Left lung (tissue), 10 donors: Measurements from ENCODE around the gene CELF4. TPM values are rescaled to one million over a fixed set of nuclear protein-coding genes. Genes with fewer than 3 reads are reported as not detected.

Experiments used
- ATAC-seq: fragments of 200-7000 bp; cut with Tn5 transposase; one replicate; pipeline ENCODE4 v1.9.1; 2020; ENCODE audit warnings: moderate library complexity
- DNase-seq, 4 donors: peaks; one replicate each; pipeline ENCODE4 v3.0.0-alpha.2; 2013 to 2020
- H3K27ac ChIP-seq, 2 donors: fragments of 200-600 bp; sonication (generic) in 1 of 2; one replicate each; pipeline versions ENCODE4 v1.5.0 to v1.8.0; 2020 to 2021
- H3K27me3 ChIP-seq, 2 donors: fragments of 200-600 bp; sonication (generic) in 1 of 2; one replicate each; pipeline versions ENCODE4 v1.5.0 to v1.8.0; 2020 to 2021
- H3K36me3 ChIP-seq, 2 donors: fragments of 200-600 bp; sonication (generic) in 1 of 2; one replicate each; pipeline versions ENCODE4 v1.5.0 to v1.8.0; 2020 to 2021
- H3K4me1 ChIP-seq, 2 donors: fragments of 200-600 bp; one replicate each; pipeline ENCODE4 v1.8.0; 2021
- H3K4me3 ChIP-seq, 2 donors: fragments of 200-600 bp; sonication (generic) in 1 of 2; one replicate each; pipeline versions ENCODE4 v1.5.0 to v1.8.0; 2020 to 2021; ENCODE audit warnings: mild to moderate bottlenecking in 1 of 2
- H3K9me3 ChIP-seq, 2 donors: fragments of 200-600 bp; sonication (generic) in 1 of 2; one replicate each; pipeline versions ENCODE4 v1.5.0 to v1.8.0; 2020 to 2021
- CTCF ChIP-seq, 2 donors: fragments of 200-600 bp; sonication (generic) in 1 of 2; IDR thresholded peaks; one replicate each; pipeline versions ENCODE4 v1.5.0 to v1.8.0; 2021; ENCODE audit warnings: antibody characterized with exemption in 2 of 2
- intact Hi-C, 2 donors: fragments of 100-400 bp; cut with DNase I; formaldehyde crosslinking; loops; one replicate each; pipeline versions ENCODE4 v1.11.2 to v1.14.2; 2022
- polyA plus RNA-seq, 6 donors: library from polyadenylated mRNA; unstranded; fragments of 120-200 nt; gene quantifications; one replicate each; pipeline ENCODE4 v1.2.1, GENCODE V29; 2013; ENCODE audit not compliant: insufficient read length in 6 of 6
- total RNA-seq, 2 donors: library from RNA; stranded (reverse); fragmentation: NEBNext Ultra II Directional; extraction: Animal tissue kit (Norgen Biotek cat#: 25700); gene quantifications; one replicate each; pipeline ENCODE4 v1.2.1, GENCODE V29; 2021
- donor health status: DM: no; HTN: yes; CAD: no.
- donor health status: DM: no; HTN: no; CAD: no.

CELF4 gene
- total and polyA plus RNA-seq, 8 donors = 1.1 to 10.3 (median 7.4) TPM

GRCh38 chr18:37563931-37564392, 1.6 kb downstream of the CELF4 start:
- DNase-seq (no peak), ATAC-seq (no peak)
- intact Hi-C loops = no loop called here
- H3K27ac ChIP-seq = no peak overlapping the region
- peaks cover 49 to 89% of the 10 kb centered on the region in 2 donors for H3K27me3 ChIP-seq
- no peaks in the 10 kb centered on the region for H3K9me3 ChIP-seq
- TF ChIP-seq CTCF (IDR thresholded peaks at IDR 0.05) = no peak
- H3K4me3 ChIP-seq = no peak overlapping the region
- peaks cover 8 to 27% of the 10 kb centered on the region in 2 donors for H3K4me1 ChIP-seq
- no peaks in the 10 kb centered on the region for H3K36me3 ChIP-seq

- H3K36me3 ChIP-seq = no peaks in the 10 kb centered on the region
- no peak overlapping the region for H3K4me3 ChIP-seq
- H3K4me1 ChIP-seq = peaks cover 5 to 17% of the 10 kb centered on the region in 2 donors
- no peak for TF ChIP-seq CTCF (IDR thresholded peaks at IDR 0.05)
- no peak for DNase-seq
- intact Hi-C loops = no loop called here
- no peaks in the 10 kb centered on the region for H3K9me3 ChIP-seq
- peaks cover 30 to 70% of the 10 kb centered on the region in 2 donors for H3K27me3 ChIP-seq
- no peak for ATAC-seq
- H3K27ac ChIP-seq = no peak overlapping the region
These were observed 3.6 kb downstream of the CELF4 start for GRCh38 chr18:37561986-37562385.

GRCh38 chr18:37560003-37560402, 5.6 kb downstream of the CELF4 start:
- intact Hi-C loops = no loop called here
- Histone ChIP-seq H3K27ac (no peak overlapping the region), H3K9me3 (no peaks in the 10 kb centered on the region), H3K4me1 (peaks cover 0 to 3% of the 10 kb centered on the region in 2 donors), H3K36me3 (no peaks in the 10 kb centered on the region), H3K4me3 (no peak overlapping the region), H3K27me3 (peaks cover 17 to 52% of the 10 kb centered on the region in 2 donors)
- DNase-seq (no peak), ATAC-seq (no peak)
- no peak for TF ChIP-seq CTCF (IDR thresholded peaks at IDR 0.05)

- Histone ChIP-seq H3K36me3 (no peaks in the 10 kb centered on the region), H3K4me3 (no peak overlapping the region), H3K9me3 (no peaks in the 10 kb centered on the region), H3K4me1 (no peaks in the 10 kb centered on the region), H3K27me3 (peaks cover 9 to 51% of the 10 kb centered on the region in 2 donors), H3K27ac (no peak overlapping the region)
- intact Hi-C loops = no loop called here
- no peak for ATAC-seq
- DNase-seq = no peak
- TF ChIP-seq CTCF (IDR thresholded peaks at IDR 0.05) = no peak
These were observed 6.4 kb downstream of the CELF4 start for GRCh38 chr18:37559194-37559593.

- no peak overlapping the region for H3K4me3 ChIP-seq
- H3K27me3 ChIP-seq = peaks cover 0 to 30% of the 10 kb centered on the region in 2 donors
- no peaks in the 10 kb centered on the region for H3K4me1 ChIP-seq
- intact Hi-C loops = no loop called here
- no peaks in the 10 kb centered on the region for H3K36me3 ChIP-seq
- no peak overlapping the region for H3K27ac ChIP-seq
- H3K9me3 ChIP-seq = no peaks in the 10 kb centered on the region
- ATAC-seq (no peak), DNase-seq (no peak)
- TF ChIP-seq CTCF (IDR thresholded peaks at IDR 0.05) = no peak
These were observed 11.2 kb downstream of the CELF4 start for GRCh38 chr18:37554399-37554787.
